ENCODE results near the gene STMP1.

DNA sequence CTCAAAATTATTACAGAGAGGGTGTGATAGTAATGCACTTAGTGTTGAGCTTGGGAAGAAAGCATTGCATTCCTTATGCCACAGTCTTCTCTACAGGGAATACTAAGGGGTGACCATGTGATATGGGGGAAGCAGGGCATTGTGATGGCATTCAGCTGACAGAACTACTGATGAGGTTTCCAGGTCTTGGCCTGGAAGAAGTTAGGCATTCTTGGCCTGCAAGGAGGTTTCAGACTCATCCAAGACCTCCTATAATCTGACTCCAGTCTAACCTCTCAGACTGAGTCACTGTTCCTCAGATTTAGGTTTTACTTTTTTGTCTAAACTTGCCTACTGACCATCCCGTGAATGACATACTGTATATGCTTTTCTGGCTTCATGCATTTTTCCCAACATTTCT is 7.9 kb downstream of the STMP1 start:
- TF ChIP-seq POLR2A (IDR thresholded peaks at IDR 0.05; ENCODE audit: low read depth, low read length) (no peak), BHLHE40 (IDR thresholded peaks at IDR 0.05; ENCODE audit: low read depth, low read length) (no peak)
- TF ChIP-seq, protein P1, sequence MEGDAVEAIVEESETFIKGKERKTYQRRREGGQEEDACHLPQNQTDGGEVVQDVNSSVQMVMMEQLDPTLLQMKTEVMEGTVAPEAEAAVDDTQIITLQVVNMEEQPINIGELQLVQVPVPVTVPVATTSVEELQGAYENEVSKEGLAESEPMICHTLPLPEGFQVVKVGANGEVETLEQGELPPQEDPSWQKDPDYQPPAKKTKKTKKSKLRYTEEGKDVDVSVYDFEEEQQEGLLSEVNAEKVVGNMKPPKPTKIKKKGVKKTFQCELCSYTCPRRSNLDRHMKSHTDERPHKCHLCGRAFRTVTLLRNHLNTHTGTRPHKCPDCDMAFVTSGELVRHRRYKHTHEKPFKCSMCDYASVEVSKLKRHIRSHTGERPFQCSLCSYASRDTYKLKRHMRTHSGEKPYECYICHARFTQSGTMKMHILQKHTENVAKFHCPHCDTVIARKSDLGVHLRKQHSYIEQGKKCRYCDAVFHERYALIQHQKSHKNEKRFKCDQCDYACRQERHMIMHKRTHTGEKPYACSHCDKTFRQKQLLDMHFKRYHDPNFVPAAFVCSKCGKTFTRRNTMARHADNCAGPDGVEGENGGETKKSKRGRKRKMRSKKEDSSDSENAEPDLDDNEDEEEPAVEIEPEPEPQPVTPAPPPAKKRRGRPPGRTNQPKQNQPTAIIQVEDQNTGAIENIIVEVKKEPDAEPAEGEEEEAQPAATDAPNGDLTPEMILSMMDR (conservative IDR thresholded peaks at IDR 0.05; ENCODE audit: low read depth, low read length): no peak

Measured in IMR-90 (cell line).